GM21390 (cell line): ENCODE measurements around the gene BCAR3.
"Not testable (repeated sequence)": the region's sequence is repeated elsewhere in the genome, so short reads cannot be mapped to it uniquely, and the experiment has no call there.

Experiments used
- ATAC-seq: cut with Tn5 transposase; IDR thresholded peaks from one replicate; pipeline ENCODE4 v1.9.1; 2021; ENCODE audit not compliant: unreplicated experiment

BCAR3 gene

DNA sequence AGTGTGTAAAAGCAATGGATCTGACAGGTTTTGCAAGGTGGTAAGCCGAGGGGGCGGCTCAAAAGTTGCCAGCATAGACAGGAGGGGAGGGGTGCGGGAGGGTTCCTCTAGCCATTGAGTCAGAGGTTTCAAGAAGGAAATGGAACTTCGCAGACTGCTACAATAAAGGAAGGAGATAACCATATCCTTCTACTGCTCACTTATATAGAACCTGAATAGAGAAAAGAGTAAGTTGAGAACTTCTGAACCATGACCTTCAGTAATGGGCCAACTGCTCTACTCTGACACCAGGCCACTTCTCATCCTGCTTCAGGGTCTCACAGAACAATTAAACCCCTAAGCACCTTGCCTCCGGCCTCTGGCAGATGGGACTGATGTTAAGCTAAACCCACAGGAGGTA is 26.3 kb upstream of the BCAR3 start:
- ATAC-seq: peak; percentile 68

DNA sequence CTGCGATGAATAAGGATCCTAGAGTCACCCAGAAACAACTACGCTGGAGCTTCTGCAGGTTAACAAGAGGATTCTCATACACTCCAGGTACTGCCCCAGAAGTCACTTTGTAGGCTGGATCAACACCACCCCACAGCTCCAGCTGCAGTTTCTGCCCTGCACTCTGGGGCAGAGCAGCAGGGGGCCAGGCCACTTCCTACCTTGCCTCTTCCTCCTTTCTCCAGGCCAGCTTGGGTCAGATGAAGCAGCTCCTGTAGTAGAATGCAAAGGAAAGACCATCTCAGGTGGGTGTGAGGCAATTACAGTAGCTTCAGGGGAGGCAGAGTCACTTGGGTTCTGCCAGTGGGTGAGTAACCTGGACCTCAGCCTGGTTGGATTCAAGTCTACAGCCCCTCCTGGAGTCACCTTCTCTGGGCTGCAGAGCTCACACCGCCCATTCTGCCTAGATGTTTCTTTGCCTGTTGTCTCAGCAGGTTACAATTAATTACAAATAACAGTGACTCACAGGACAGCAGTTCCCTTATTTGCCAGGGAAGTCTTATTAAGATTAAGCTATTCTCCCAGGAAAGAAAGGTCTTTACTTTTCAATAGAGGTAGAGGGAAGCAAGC is 24.4 kb upstream of the BCAR3 start:
- ATAC-seq: no peak

DNA sequence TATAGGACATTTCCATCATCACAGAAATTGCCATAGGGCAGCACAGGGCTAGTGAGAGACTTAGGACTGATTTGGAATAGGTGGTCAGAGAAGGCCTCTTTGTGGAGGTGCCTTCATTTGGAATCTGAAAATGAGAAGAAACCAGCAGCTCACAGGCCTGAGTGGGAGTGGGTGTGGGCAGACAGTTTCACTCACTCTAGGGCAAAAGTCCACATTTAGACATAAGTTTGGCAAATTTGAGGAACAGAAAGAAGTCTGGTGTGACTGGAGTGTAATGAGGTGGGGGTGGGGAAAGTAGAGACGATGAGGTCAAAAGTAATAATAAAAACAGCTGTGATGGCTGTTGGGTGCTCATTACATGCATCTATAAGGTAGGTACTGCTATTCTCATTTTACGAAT is 22.4 kb upstream of the BCAR3 start:
- ATAC-seq: peak; percentile 45

DNA sequence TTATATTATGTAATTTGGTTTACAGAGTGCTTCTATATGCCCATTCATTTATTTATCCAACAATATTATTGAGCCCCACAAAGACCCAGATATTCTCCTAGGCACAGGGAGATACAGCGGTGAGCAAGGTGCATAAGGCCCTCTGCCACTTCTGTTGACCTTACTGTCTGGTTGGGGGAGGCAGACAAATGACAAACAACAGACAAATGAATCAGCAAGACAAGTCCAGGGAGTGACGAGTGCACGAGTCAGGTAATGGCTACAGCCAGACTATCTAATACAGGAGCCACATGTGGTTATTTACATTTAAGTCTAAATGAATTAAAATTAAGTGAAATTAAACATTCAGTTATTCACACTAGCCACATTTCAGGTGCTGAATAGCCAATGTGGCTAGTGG is 22.0 kb upstream of the BCAR3 start:
- no peak for ATAC-seq

DNA sequence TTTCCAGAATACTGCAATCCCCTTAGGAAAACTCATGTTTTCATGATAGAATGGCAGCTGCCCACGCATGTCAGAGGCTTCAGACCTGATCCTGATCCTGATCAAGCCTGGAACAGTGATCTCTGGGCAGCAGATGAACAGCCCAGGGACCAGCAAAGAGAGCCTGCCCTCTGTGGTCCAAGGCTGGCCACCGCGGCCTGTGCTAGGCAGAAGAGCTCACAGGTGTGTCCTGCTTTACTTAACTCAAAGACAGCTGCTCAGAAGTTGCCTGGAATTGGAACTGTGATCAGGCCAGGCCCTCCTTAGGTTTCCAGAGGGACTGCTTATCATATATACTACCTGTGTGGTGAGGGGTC is 21.2 kb upstream of the BCAR3 start:
- ATAC-seq: no peak

DNA sequence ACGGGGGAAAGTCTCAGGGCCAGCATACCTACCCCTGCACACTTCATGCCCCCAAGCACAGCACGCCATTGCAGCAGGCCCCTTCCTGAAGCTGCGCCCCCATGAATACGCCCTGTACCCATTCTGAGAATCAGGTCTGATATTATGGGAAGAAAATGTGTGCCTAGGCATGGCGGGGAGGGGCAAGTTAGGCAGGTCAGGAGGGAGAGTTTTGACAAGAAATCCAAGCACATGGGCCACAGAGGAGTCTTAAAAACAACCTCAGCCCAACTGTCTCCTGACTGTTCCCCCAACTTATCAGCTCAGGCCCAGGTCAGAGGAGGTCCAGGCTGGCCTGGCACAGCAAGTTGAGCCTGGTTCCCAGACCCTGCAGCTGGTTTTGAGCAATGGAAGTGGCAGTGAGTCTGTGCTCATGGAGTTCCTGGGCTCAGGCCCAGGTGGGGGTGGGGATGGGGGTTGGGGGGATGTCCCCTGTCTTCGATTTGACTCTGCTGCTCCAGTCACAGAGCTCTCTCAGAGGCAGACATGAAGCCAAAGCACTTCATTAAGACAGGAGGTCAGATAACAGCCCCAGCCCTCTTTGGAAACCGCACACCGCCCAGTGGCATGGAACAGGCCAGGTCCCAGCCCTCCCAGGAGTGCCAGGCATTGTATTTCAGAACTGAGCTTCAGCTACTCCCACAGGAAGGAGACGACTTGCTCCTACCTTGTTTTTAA is 20.6 kb upstream of the BCAR3 start:
- ATAC-seq: no peak

DNA sequence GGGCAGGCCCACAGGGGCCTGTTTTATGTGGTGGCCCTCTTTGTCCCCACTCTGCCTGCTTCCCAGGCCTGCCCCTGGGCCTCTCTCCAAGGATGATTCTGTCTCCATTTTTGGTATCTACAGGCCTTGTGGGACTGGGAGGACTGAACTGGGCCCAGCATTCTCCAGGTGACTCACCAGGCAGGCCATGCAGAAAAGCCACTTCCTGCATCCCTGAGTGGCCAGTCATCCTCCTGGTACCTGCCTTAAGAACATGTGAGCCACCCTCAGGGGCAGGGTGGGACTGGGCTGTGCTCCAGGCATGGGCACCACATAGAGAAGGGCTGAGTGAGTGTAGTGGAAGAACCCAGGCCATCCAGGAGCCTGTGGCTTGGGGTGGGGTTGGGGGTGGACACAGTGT is 20.0 kb upstream of the BCAR3 start:
- no peak for ATAC-seq

DNA sequence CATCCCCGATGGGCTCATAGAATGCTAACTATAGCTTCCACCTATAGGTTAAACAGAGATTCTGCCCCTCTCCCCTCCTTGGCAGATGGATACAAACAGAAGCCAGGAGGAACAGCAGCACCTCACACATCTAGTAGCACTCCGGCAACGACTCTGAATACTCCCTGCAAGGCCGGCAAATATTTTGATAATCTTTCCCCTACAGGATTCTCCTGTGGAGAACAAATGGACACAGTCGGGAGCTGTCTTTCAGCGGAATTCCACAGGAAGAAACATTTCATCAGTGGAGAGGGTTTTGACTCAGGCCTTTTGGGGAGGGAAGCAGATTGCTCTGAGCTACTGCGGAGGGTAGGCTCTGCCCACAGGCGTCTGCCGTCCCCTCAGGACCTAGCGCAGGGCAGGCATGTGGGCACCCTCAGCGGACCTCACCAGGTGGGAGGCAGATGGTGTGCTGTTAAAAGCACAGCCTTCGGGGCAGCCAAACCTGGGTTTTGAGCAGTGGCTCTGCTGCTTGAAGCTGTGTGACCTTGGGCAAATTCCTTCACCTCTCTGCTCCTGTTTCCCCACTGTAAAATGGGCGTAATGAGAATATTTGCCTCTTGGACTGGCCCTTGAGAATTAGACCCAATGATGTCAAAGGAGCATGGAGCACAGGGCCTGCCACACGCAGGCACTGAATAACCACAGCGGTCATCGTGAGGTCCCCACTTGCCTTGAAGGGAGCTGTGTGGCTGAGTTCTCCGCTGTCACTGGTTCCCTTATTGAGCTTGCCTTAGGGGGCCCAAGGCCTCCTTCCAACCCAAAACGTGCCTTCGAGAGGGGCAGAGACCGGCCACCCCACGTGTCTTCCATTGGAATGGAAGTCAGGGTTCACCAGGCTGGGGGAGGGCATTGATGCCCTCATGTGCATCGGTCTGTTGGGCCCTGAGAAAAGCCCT is 19.2 kb upstream of the BCAR3 start:
- no peak for ATAC-seq

DNA sequence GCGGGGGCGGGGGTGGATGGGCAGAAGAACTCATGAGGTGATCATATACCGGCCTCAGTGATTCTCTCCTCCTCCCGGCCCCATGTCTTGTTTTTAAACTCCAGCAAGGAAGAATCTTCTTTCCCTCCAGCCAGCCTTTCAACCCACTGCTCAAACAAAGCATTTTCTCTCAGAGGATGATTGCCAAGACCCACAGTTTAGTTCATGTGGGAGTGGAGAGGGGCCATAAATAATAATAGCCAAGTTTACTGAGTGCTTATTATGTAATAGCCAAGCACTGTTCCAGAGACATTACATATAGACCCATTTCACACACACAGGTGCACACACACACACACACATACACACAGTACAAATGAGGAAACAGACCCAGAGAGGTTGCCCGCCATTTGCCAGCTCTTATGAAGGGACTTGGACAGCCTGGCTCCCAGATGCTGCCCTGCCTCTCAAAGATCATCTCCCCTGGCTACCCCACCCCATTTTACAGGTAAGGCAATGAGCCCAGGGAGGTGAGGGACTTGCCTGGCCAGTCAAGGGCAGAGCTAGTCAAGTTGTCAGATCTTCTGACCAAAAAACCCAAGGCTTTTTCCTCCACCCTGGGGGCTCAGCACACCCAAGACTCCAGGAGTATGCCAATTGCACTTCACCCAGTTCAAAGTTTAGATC is 18.0 kb upstream of the BCAR3 start:
- ATAC-seq: no peak

DNA sequence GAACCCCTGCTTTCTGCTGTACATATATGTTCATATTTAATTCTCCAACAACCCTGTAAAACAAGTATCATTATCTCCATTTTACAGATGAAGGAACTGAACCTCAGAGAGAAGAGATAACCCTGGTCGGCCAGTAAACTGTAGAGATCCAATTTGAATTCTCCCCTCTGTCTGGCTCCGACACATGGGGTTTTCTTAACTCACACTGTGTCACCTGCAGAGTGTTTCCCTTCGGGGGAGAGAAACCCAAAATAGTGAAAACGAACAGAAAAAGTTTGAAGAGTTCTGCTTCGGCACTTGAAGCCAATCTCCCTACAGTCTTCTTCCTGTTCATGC is 17.4 kb upstream of the BCAR3 start:
- no peak for ATAC-seq

DNA sequence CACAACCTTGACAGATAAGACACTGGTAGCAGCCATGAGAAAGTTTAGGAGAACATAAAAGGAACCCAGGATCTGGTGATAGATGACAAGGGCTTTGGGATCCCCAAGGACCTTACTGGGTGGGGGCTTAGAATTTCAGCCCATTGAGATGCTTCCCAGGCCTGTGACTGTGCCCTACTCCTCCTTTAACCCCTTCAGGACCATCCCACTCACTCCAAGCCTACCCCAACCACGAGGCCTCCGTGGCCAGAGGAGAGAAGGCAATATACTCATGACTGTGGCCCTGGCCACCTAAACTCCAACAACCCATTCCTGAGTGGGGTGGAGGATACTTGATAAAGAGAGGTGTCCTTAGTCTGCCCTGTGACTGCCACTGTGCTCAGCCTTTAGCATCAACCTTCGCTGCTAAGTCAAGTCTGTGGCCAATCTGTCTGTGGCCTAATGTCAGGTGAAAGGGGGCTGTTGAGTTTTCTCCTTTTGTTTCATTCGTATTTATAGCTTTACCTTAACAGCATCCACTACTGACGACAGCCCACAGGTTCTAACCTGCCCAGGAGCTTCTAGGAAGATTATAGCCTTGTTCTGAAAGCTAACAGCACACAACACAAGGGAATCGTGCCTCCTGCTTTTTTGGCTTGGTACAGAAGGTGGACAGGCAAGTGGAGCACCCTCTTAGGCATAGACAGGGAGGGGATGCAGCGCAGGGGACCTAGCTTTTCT is 16.9 kb upstream of the BCAR3 start:
- ATAC-seq: no peak

DNA sequence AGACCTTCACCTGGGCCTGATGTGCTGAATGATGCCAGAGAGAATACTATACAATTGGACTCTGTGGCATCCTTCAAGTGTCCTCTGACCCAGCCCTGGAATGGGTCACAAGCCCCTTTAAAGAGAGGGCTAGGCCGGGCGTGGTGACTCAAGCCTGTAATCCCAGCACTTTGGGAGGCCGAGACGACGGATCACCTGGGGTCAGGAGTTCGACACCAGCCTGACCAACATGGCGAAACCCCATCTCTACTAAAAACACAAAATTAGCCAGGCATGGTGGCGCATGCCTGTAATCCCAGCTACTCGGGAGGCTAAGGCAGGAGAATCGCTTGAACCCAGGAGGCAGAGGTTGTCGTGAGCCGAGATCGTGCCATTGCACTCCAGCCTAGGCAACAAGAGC is 15.9 kb upstream of the BCAR3 start:
- not testable (repeated sequence) for ATAC-seq

DNA sequence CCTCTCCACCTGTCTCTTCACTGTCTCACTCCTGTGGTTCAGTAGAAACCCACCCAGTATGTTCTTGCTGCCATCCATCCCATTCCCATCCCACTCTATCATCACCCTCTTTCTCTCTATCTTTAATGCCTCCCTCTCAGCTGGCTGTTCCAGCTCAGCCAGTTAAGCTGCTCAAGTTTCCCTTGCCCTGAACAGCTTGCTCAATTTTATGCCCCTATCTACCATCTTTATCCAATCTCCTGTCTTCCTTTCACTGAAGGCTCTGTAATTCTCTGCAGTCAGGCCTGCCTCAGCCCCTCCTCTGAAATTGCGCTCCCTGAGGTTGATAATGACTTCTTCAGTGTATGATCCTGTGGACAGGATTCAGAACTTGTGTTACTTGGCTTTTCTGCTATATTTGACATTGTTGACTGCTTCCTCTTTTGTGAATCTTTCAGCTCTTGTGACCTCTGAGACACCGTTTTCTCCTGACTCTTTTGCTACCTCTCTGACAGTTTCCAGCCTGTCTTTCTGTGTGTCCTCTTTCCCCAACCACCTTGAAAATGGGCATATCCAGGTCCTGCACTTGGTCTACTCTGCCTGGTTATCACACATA is 13.9 kb upstream of the BCAR3 start:
- peak; percentile 45 for ATAC-seq

DNA sequence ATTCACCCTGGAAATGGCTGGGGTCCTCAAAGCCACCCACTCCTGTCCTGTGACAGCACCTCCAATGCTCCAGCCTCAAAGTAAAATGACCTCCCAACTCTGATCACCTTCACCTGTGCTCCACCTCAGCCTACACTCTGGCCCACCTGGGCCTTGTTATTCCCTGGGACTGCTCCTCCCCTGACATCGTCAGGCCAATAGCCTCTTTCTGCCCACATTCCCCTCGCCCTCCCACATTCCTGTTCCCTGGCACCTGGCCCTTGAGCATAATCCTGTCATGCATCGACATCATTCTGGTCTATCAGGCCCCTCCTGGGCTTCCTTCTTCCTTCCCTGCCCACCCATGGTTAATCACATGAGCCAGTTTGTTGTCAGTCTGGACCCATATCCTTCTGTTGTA is 13.2 kb upstream of the BCAR3 start:
- no peak for ATAC-seq

DNA sequence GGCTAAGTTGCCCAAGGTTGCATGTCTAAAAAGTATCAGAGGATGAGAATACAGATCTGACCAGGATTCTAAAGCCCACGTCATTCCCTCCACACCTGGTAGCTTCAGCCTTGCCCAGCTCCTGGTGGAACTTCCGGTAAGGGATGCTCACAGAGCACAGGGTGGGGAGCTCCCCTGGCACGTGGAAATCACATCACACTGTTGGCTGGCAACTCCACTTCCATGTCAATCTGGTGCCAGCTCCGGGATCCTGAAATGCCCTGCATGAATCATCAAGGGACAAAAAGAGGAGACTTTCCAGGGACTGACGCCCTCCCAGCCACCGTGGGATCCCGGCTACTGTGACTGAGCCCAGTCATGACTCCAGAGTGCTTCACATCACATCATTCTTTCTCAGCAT is 12.4 kb upstream of the BCAR3 start:
- no peak for ATAC-seq

DNA sequence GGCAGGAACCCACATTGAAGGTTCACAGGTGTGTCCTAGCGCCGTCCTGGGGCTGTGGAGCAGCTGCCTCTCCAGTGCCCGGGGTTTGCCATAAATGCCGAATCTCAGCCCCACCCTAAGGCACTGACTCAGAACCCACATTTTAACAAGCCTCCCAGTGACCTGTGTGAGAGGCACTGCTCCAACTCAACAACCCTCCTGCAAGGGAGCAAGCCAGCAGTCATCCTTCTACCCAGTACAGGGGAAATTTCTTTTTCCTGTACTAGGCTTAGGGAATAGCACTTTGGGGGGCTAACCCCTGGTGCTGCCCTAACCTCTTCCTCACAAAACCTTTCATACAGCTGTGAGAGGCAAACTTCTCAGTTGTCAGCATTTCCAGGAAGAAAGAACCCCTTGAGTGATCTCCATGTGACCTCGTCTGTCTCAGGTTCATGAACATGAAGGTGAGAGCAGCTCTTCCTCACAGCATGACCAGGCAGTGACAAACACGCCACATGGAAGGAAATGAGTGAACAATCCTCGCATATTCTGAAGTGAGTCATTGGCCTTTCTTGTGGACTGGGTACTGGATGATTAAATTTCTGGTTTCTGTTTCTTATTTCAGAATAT is 11.4 kb upstream of the BCAR3 start:
- peak; percentile 72 for ATAC-seq

DNA sequence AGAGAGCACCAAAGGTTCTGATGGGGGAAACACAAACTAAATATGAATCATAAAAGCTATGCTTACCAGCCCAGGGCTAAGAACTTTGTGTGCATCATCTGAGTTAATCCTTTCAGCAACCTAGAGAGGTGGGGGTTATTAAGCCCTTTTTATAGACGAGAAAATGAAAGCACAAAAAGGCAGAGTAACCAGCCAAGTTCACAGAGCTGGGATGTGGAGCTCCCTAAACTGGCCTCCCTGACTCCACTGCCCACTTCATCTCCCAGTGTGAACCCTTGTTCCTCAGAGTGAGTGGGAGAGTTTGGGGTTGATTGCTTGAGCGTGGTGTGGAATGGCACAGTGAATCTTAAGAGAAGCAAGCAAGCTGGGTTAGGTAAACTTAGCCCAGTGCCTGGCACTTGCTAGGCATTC is 10.8 kb upstream of the BCAR3 start:
- ATAC-seq: no peak

DNA sequence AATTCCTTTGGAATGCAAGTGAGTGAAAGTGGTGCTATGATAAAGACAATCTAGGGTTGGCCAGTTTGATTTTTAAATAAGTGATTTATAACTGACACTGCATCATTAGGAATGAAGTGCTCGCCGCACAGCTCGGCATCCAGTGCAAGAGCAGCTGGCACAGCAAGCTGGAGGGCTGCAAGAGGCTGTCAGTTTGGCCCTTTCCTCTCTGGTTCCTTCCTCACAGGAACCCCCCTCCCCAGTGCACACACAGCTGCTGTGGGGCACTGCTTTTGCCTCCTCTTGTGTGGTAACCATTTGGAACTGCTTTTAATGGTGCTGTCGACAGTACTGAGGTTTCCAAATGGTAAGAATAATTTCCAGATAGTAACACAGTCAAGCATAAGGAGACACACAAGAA is 10.4 kb upstream of the BCAR3 start:
- no peak for ATAC-seq

DNA sequence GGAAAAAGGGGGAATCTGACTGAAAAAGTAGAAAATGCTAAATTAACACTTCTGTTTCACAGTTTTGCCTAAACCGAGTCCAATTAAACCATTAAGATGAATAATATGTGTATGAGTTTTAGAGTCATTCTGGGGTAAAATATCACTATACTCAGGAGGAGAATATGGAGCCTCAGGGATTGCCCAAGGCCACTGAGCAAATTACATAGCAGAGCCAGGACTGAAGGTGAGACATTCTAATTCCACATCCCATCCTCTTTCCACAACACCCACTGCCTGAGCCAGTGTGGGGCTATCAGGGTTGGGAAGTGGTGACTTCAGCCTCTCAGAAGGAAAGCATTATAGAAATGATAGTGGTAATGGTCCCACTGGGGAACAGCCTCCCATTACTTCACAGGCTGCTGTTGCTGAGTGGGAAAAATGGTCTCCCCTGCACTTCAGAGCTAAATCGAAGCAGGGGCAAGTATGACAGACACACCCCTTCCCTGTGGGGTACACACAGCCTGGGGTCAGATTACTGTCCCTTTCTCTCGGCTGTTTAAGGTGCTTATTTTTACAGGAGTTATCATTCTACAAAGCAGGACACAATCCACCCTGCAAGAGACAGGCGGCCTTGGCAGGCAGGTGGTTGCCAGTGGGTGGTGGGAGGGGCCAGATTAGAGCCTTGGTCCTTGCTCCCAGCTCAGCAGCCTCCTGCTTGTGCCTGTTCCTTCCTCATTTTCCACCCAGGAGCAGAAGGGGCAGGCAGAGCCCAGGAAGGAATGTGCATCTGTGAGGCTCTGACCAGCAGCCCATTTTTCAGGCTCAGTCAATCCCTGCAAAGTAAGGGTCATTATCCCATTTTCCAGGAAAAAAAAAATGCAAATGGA is 9.5 kb upstream of the BCAR3 start:
- ATAC-seq: no peak
